Tibial nerve (tissue), 4 donors: ENCODE measurements around the gene SUSD5.

Source experiments
- CTCF ChIP-seq, 5 experiments: fragments of 200-600 bp in 3 of 5; fragments of 450-650 bp in 2 of 5; sonication (generic) in 3 of 5; IDR thresholded peaks; one replicate each; pipeline ENCODE4 v1.5.1; 2016 to 2019; ENCODE audit warnings: antibody characterized with exemption in 5 of 5, mild to moderate bottlenecking in 3 of 5, moderate library complexity in 2 of 5
- EP300 ChIP-seq, 2 donors: sonication (generic); formaldehyde crosslinking; IDR thresholded peaks; one replicate each; pipeline ENCODE4 v1.6.1; 2017; ENCODE audit warnings: antibody characterized with exemption in 2 of 2, mild to moderate bottlenecking in 1 of 2
- POLR2A ChIP-seq, 2 donors: fragments of 450-650 bp; IDR thresholded peaks; one replicate each; pipeline ENCODE4 v1.6.1; 2017; ENCODE audit warnings: antibody characterized with exemption in 2 of 2, mild to moderate bottlenecking in 2 of 2, moderate library complexity in 2 of 2

GRCh38 chr3:33196538-33196937 is 22.1 kb downstream of the SUSD5 start:
- TF ChIP-seq CTCF (IDR thresholded peaks at IDR 0.05) (no peak), POLR2A (IDR thresholded peaks at IDR 0.05) (no peak), EP300 (IDR thresholded peaks at IDR 0.05) (no peak)
